IPS-18c (cell line): ENCODE data around the gene SLC35B3.
"Not testable (repeated sequence)": the region's sequence is repeated elsewhere in the genome, so short reads cannot be mapped to it uniquely, and the experiment has no call there.

Experiments used
- H3K4me3 ChIP-seq: 2 replicates; pipeline ENCODE4 v1.7.0; 2013; ENCODE audit warnings: low read depth, mild to moderate bottlenecking, low read length, moderate library complexity; ENCODE audit not compliant: insufficient read depth
- H3K9me3 ChIP-seq: one replicate; pipeline ENCODE4 v1.6.1; 2013; ENCODE audit warnings: mild to moderate bottlenecking, low read length, moderate library complexity; ENCODE audit not compliant: control insufficient read depth, insufficient read depth

The SLC35B3 gene

DNA sequence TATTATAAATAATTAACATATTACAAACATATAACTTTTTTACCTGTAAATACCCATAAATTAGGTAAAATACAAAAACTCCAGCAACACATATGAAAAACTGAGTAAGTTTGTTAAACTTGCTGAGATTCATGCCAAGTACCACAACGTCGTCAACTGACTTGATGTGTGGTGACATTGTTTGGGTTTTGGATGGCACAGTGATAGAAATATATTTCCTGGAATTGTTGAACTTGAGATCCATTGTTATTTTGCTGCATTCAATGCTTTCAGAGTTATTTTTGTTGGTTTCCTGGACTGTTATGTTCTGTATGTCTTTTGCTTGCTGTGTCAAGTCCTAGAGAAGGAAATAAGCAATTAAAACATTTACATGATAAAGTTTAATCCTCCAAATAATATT is 5.5 kb downstream of the SLC35B3 start:
- Histone ChIP-seq H3K4me3 (no peak overlapping the region), H3K9me3 (no peaks in the 10 kb centered on the region)

DNA sequence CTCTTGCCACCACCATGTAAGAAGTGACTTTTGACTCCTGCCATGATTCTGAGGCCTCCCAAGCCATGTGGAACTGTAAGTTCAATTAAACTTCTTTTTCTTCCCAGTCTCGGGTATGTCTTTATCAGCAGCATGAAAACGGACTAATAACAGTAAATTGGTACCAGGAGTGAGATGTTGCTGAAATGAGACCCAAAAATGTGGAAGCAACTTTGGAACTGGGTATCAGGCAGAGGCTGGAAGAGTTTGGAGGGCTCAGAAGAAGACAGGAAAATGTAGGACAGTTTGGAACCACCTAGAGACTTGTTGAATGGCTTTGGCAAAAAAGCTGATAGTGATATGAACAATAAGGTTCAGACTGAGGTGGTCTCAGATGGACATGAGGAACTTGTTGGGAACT is 8.8 kb downstream of the SLC35B3 start:
- not testable (repeated sequence) for H3K9me3 ChIP-seq, H3K4me3 ChIP-seq

DNA sequence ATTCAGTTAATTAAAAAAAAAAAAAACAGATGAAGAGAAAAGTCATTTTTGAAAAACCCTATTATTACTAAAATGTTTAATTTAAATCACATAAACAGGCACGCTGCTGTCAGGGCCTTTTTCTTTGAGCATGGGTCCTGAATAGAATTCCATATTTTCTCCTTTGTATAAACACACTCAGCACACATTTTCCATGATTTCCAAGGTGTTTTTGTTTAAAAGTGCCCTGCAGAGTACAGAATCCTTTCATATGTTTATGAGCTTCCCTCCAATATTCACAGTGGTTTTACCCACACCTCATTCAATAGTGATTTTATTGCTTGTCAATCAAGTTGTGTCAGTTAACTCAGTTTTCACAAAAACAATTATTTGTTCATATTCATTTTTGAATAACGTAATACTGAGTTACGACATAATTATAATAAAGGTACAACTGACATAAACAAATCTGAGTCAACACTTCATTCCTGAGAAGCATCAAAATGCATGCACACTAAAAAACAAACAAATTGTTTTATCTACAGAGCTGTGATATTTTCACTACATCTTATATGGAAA is 15.2 kb downstream of the SLC35B3 start:
- Histone ChIP-seq H3K4me3 (no peak overlapping the region), H3K9me3 (no peaks in the 10 kb centered on the region)

DNA sequence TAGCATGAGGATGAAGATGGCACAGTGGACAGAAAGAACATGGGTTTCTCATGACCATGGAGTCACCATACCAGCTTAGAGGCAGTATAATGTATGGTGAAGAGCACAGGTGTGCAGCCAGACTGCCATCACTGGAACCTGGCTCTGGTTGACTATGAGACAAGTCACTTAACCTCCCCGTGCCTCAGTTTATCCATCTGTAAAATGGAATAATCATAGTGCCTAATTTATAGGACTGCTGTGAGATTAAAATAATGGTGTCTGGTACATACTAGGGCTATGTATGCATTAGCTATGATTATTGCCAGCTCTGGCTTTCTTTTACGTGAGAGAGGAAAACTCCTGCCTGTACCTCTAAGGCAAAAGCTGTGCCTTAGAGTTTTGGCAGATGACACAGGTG is 19.4 kb downstream of the SLC35B3 start:
- Histone ChIP-seq H3K4me3 (no peak overlapping the region), H3K9me3 (no peaks in the 10 kb centered on the region)

DNA sequence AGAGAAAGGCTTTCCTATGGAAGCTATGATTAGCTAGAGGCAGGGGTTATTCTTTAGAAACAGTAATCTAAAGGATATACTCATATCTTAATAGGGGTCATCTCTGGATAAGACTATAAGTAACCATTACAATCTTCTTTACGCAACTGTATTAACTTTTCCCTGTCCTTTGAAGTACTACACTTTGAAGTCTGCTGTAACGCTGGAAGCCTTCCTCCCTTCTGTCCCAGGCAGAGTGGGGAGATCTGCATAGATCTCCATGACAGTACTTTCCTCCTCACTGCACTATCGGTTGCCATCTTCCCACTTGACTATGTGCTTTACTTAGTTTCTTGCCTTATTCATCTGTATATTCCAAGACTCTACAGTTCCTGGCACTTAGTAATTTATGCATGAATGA is 20.1 kb downstream of the SLC35B3 start:
- H3K4me3 ChIP-seq, result no peak overlapping the region
- H3K9me3 ChIP-seq, result no peaks in the 10 kb centered on the region

DNA sequence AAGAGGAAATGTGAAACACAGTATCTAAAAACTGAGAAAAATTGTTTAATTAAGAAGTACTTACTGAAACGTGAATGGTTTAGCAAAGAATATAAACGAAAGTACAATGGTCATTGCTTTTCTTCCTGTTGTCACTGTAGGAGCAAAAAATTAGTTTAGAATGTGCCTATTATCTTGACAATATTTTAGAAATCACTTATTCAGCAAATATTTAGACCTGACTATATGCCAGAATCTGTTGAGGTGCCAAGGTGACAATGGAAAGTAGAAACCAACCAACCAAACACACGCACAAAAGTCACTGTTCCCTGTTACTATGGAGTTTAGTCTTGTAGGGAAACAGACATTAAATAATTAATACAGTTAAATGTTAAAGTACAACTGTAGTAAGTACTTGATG is 20.5 kb downstream of the SLC35B3 start:
- Histone ChIP-seq H3K4me3 (no peak overlapping the region), H3K9me3 (no peaks in the 10 kb centered on the region)

DNA sequence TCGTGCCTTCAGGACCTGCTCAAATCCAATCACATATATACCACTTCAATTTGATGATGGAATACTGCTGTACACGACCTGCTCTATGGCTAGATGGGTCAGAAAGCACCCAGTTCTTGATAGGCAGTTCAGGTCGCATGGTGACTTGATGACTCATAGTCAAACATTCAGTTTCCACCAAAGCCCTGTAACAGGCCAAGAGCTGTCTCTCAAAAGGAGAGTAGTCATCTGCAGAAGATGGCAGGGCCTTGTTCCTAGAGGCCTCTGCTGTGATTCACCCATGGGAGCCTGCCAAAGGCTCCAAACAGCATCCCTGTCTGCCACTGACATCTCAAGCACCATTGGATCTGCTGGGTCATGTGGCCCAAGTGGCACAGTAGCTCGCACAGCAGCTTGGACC is 29.4 kb downstream of the SLC35B3 start:
- H3K4me3 ChIP-seq, H3K9me3 ChIP-seq: not testable (repeated sequence)

DNA sequence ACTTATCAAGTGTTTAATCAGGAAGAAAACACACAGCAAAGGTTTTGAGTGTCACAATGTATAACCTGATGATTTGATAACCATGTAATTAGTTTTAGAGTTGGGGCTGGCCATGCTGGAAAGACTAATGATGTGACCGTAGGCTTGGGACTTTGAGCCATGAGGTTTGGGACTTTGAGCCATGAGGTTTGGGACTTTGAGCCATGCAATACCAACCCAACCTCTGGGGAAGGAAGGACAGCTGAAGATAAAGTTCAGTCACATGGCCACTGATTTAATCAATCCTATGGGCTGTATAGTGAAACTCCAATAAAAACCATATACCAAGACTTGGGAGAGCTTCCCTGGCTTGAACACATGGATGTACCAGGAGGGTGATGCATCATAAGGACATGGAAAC is 32.8 kb downstream of the SLC35B3 start:
- no peaks in the 10 kb centered on the region for H3K9me3 ChIP-seq
- H3K4me3 ChIP-seq, result no peak overlapping the region

DNA sequence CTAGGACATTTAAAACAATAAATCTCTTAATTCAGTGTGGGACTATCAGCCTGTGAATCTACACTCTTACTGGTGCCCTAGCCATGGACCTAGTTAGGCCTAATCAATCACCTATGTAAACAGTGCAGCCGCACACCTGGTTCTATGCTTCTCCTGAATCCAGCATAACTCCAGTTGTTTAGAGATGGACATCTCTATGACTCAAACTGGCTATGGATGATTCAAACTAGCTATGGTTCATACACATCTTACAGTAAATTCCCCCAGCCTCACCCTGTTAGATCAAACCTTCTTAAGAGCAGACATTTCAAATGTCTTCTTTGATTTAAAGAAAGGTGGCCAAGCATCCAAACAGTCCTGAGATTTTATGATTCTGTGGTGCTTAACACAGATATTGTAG is 34.7 kb downstream of the SLC35B3 start:
- H3K4me3 ChIP-seq, result no peak overlapping the region
- H3K9me3 ChIP-seq, result no peaks in the 10 kb centered on the region

DNA sequence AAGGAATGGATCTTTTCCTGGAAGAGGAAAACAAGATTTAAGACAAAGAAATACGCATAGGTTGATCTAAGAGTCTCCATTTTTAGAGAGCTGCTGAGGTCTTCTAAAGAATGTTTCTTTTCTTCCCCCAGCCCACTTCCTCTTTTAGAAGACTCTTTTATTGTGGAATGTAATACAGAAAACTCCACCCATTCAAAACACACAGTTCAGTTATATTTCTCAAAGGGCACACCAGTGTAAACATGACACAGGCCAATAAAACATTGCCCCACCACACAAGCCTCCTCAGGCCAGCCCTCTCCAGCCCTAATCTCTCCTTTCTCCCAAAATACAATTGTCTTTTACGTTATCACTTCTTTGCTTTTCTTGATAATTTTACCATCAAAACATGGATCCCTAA is 42.8 kb downstream of the SLC35B3 start:
- Histone ChIP-seq H3K4me3 (no peak overlapping the region), H3K9me3 (no peaks in the 10 kb centered on the region)

DNA sequence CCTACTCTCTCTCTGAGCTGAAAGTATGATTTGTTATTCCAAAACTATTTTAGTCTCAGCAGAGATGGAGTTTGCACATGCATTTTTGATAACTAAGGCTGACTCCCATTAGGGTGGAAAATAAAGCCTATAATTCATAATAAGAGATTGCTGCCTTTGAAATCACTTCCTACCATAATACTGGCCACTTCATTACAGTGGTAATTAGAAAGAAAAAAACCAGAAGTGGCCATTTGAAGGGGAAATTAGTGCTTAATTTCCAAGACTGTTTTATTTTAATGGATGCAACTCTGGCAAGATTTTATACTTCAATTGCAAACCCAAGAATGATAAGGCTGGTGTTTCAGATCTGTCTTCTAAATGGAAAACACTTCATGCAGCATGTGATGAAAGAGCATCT is 43.4 kb downstream of the SLC35B3 start:
- Histone ChIP-seq H3K4me3 (no peak overlapping the region), H3K9me3 (no peaks in the 10 kb centered on the region)

DNA sequence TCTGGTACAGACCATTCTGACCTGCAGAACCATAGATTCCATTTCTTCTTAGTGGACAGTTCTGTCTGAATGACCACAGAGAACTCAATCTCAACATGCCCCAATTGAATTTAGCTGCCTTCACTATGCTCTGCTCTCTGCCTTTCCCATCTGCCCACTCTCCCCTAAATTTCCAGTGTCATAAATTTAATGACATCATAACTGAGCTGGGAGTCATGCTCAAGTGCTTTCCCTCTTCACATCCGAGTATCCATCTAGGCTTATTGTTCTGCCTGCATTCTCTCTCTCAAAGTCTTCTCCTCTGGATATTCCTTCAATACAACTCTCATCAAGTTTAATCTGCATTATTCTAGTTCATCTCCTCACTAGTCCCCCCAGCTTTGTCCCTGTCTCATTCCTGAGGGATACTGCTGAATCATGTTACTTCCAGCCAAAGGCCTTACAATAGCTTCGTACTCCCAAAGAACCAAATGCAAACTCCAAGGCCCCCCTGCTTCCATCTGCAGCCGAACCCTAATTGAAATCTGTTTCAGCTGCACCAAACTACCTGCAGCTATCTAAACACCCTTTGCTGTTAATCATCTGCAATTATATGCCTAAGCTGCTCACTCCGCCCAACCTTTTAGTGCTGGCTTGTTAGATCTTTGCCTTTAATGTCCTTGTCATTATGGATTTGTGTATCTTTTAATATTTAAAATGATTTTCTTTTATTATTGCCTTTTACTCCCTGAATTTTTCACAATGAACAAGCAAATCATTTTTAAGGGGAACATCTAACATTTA is 46.1 kb downstream of the SLC35B3 start:
- no peaks in the 10 kb centered on the region for H3K9me3 ChIP-seq
- no peak overlapping the region for H3K4me3 ChIP-seq

DNA sequence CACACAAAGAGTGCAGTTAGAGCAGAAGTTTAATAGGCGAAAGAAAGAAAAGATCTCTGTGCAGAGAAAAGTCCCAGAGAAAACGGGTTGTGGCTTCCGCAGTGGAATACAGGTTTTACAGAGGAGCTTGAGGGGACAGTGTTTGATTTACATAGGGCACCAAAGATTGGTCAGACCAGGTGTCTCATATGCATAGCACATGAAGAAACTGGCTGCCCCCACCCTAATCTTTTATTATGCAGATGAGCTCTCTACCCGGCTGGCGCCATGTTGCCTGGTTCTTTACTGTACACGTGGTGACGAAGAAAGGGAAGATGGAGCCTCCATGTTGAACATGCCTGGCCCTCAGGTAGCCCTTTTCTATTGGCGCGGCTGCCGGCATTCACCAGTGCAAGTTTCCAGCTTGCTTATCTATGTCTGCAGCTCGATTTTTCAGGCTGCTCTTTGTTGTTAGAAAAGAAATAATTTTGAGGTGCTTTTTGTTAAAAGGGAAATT is 47.4 kb downstream of the SLC35B3 start:
- H3K9me3 ChIP-seq, result no peaks in the 10 kb centered on the region
- no peak overlapping the region for H3K4me3 ChIP-seq

DNA sequence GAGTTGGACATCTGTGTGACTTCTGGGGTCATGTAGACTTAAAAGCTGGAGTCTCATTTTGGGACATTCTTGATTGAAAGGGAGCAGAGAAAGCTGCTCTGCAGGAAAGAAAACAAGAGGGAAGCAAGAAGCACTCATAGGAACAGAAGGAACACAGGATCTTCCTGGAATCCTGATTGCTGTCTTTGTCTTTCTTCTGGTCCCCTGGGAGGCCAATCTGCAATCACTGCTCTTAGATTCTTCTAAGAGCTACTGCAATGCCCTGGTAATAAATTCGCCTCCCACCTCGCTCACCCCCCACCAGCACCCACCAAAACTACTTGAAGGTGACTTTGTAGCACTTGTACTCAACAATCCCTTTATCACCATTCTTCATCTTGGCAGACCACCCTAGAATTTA is 51.8 kb downstream of the SLC35B3 start:
- Histone ChIP-seq H3K4me3 (no peak overlapping the region), H3K9me3 (no peaks in the 10 kb centered on the region)

DNA sequence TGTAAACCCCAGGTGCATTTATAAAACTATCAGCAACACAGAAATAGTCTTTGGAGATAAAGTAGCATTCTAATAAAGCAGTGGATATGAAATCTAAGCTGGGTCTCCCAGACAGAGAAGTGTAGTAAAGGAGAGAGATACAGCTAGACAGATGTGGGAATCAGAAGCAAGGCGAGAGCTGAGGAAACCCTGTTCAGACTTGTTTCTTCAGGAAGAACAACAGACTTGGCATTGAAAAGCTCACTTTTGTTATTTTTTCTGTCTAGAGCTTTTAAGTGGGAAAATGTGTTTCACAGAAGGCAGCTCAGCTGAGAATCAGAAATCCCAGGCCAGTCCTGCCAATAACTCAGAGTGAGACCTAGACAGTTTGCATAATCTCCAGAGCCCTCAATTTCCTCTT is 52.9 kb downstream of the SLC35B3 start:
- no peak overlapping the region for H3K4me3 ChIP-seq
- no peaks in the 10 kb centered on the region for H3K9me3 ChIP-seq

DNA sequence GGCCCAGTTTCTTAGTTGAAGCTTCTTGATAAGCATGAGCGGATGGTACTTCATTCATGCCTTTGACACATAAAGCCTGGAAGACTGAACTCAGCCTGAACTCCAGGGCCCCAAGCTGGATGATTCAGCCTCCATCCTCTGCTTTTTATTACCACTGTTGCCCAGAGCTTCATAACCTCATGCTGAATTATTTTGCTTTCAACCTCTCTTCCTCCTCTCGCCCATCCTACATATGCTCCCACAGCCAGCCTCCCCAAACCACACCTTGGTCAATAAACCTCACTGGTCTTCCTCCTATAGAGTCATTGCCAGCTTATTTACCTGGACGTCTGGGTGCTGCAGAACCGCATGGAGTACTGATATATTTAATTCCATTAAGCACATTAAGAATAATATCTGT is 59.4 kb downstream of the SLC35B3 start:
- no peak overlapping the region for H3K4me3 ChIP-seq
- peaks cover 2% of the 10 kb centered on the region for H3K9me3 ChIP-seq
